ENCODE results near the gene ERICH6B. TPM values are rescaled to one million over a fixed set of nuclear protein-coding genes. Genes with fewer than 3 reads are reported as not detected.

ERICH6B gene
- total RNA-seq, 6 experiments from 2014 or later = not detected

- Histone ChIP-seq H3K36me3 (peaks cover 8 to 86% (median 43%) of the 10 kb centered on the region in 4 donors), H3K4me3 (no peak overlapping the region), H3K27ac (no peak overlapping the region), H3K9me3 (no peaks in the 10 kb centered on the region), H3K4me1 (no peaks in the 10 kb centered on the region), H3K27me3 (no peaks in the 10 kb centered on the region)
- intact Hi-C loops (cut with DNase I) = no loop called here
- ATAC-seq = no peak
- WGBS (ENCODE audit: insufficient coverage, low coverage, low lambda C conversion rate, missing lambda C conversion rate) = 79% methylated on average over 2 of the region's 2 CpGs
- no peak for DNase-seq
- no peak for TF ChIP-seq CTCF (IDR thresholded peaks at IDR 0.05)
- no peak for TF ChIP-seq POLR2A (IDR thresholded peaks at IDR 0.05)
Observed at GRCh38 chr13:45516757-45517156, 98.8 kb downstream of the ERICH6B start.

GRCh38 chr13:45512098-45512496 is 103.4 kb downstream of the ERICH6B start:
- no peak overlapping the region for H3K4me3 ChIP-seq
- intact Hi-C loops (cut with DNase I) = no loop called here
- H3K27me3 ChIP-seq = no peaks in the 10 kb centered on the region
- H3K27ac ChIP-seq = no peak overlapping the region
- ATAC-seq (no peak), DNase-seq (no peak)
- WGBS (ENCODE audit: insufficient coverage, low coverage, low lambda C conversion rate, missing lambda C conversion rate) = 79% methylated on average over 1 of the region's 1 CpG
- H3K36me3 ChIP-seq = peaks cover 5 to 90% (median 39%) of the 10 kb centered on the region in 4 donors
- H3K4me1 ChIP-seq = no peaks in the 10 kb centered on the region
- TF ChIP-seq POLR2A (IDR thresholded peaks at IDR 0.05) (no peak), CTCF (IDR thresholded peaks at IDR 0.05) (no peak)
- H3K9me3 ChIP-seq = no peaks in the 10 kb centered on the region

GRCh38 chr13:45511310-45512097 is 104.0 kb downstream of the ERICH6B start:
- Histone ChIP-seq H3K36me3 (peaks cover 4 to 90% (median 35%) of the 10 kb centered on the region in 4 donors), H3K4me1 (no peaks in the 10 kb centered on the region), H3K27ac (no peak overlapping the region), H3K9me3 (no peaks in the 10 kb centered on the region), H3K4me3 (no peak overlapping the region), H3K27me3 (no peaks in the 10 kb centered on the region)
- no peak for TF ChIP-seq POLR2A (IDR thresholded peaks at IDR 0.05)
- peak; percentile 80 to 92 (median 92) for TF ChIP-seq CTCF (IDR thresholded peaks at IDR 0.05)
- DNase-seq (no peak), ATAC-seq (peak; percentile 84 to 95 (median 89))
- whole genome bisulfite sequencing (ENCODE audit: insufficient coverage, low coverage, low lambda C conversion rate, missing lambda C conversion rate) = 59% methylated on average over 3 of the region's 3 CpGs
- intact Hi-C loops (cut with DNase I) = no loop called here

GRCh38 chr13:45510672-45511071 is 104.9 kb downstream of the ERICH6B start:
- 97% methylated on average over 3 of the region's 3 CpGs for WGBS (ENCODE audit: insufficient coverage, low coverage, low lambda C conversion rate, missing lambda C conversion rate)
- Histone ChIP-seq H3K36me3 (peaks cover 0 to 90% (median 32%) of the 10 kb centered on the region in 4 donors), H3K4me1 (no peaks in the 10 kb centered on the region), H3K27ac (no peak overlapping the region), H3K27me3 (no peaks in the 10 kb centered on the region), H3K4me3 (no peak overlapping the region), H3K9me3 (no peaks in the 10 kb centered on the region)
- no peak for DNase-seq
- ATAC-seq = no peak
- intact Hi-C loops (cut with DNase I) = no loop called here
- no peak for TF ChIP-seq CTCF (IDR thresholded peaks at IDR 0.05)
- no peak for TF ChIP-seq POLR2A (IDR thresholded peaks at IDR 0.05)
